ENCODE results near the gene TNFRSF25. TPM values are rescaled to one million over a fixed set of nuclear protein-coding genes. Genes with fewer than 3 reads are reported as not detected.

TNFRSF25 gene
- total RNA-seq, 1 experiment from 2014 or later = 27.6 TPM

GRCh38 chr1:6464514-6464836 is 1.5 kb downstream of the TNFRSF25 start:
- Mint-ChIP-seq H3K27ac (ENCODE audit: low read depth, unreplicated experiment) (peak overlapping the region; percentile 68), H3K4me3 (ENCODE audit: unreplicated experiment) (no peak overlapping the region), H3K9me3 (ENCODE audit: unreplicated experiment) (no peaks in the 10 kb centered on the region), H3K36me3 (ENCODE audit: insufficient read depth, unreplicated experiment) (peaks cover 45% of the 10 kb centered on the region), H3K4me1 (ENCODE audit: insufficient read depth, unreplicated experiment) (peaks cover 5% of the 10 kb centered on the region), H3K27me3 (ENCODE audit: insufficient read depth, unreplicated experiment) (no peaks in the 10 kb centered on the region)
- intact Hi-C loops (cut with micrococcal nuclease) = no loop called here
- TF ChIP-seq CTCF (IDR thresholded peaks at IDR 0.05; ENCODE audit: unreplicated experiment) = no peak
- DNase-seq (ENCODE audit: unreplicated experiment) = peak; percentile 41
- ChIA-PET POLR2A (interaction anchor here (0.7 to 1.0 kb wide), 2 partner anchors 26 to 60 kb away, joined by 4 read pairs; no protein-coding TSS in a partner anchor), CTCF (interaction anchor here (0.5 to 0.6 kb wide), 2 partner anchors 93 to 1178 kb away, joined by 3 read pairs; no protein-coding TSS in a partner anchor)
- BruUV-seq (replicated peaks) = no TSS peak

GRCh38 chr1:6463120-6463412 is 2.9 kb downstream of the TNFRSF25 start:
- Mint-ChIP-seq H3K27ac (ENCODE audit: low read depth, unreplicated experiment) (no peak overlapping the region), H3K9me3 (ENCODE audit: unreplicated experiment) (no peaks in the 10 kb centered on the region), H3K27me3 (ENCODE audit: insufficient read depth, unreplicated experiment) (no peaks in the 10 kb centered on the region), H3K4me3 (ENCODE audit: unreplicated experiment) (no peak overlapping the region), H3K36me3 (ENCODE audit: insufficient read depth, unreplicated experiment) (peaks cover 43% of the 10 kb centered on the region), H3K4me1 (ENCODE audit: insufficient read depth, unreplicated experiment) (peaks cover 5% of the 10 kb centered on the region)
- CTCF ChIA-PET = interaction anchor here (0.8 to 1.7 kb wide), 3 partner anchors 14 to 144 kb away, joined by 3 to 7 read pairs (median 4); no protein-coding TSS in a partner anchor
- intact Hi-C loops (cut with micrococcal nuclease) = no loop called here
- no peak for TF ChIP-seq CTCF (IDR thresholded peaks at IDR 0.05; ENCODE audit: unreplicated experiment)
- no TSS peak for BruUV-seq (replicated peaks)
- POLR2A ChIA-PET = no interaction called here
- DNase-seq (ENCODE audit: unreplicated experiment) = no peak

DNA sequence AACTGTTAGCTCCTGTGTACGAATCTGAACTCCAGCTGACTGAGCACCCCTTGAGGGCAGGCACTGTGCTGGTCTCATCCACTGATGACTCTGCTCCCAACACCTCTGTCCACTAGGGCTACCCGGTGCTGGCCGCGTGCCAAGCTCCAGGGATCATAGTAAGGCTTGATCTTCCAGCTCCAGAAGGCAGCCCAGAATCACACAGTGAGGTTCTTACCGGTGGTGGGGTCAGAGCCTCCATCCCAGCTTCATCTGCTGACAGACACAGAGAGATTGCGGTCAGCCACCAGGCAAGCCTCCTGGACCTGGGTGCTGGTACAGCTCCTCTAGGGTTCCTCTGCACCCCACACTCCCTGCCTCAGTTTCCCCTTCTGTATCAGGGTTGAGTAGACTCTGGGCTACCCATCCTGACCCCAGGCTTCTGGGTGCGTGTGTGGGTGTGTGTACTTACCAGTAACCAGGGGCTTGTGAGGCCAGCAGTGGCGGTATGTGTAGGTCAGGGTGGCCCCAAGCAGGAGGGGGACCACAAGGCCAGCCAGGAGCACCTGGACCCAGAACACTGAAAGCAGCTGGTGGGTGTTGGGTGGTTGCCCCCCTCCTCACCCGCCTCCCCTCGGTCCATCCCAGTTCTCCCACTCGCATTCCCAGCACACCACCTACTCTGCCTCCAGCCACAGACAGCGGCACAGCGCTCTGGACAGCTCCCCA is 3.4 kb downstream of the TNFRSF25 start:
- ChIA-PET CTCF (interaction anchor here (0.8 to 1.7 kb wide), 5 partner anchors 14 to 143 kb away, joined by 3 to 7 read pairs (median 4); no protein-coding TSS in a partner anchor), POLR2A (no interaction called here)
- no peak for DNase-seq (ENCODE audit: unreplicated experiment)
- H3K27ac Mint-ChIP-seq (ENCODE audit: low read depth, unreplicated experiment) = no peak overlapping the region
- no peaks in the 10 kb centered on the region for H3K9me3 Mint-ChIP-seq (ENCODE audit: unreplicated experiment)
- intact Hi-C loops (cut with micrococcal nuclease) = no loop called here
- no peaks in the 10 kb centered on the region for H3K27me3 Mint-ChIP-seq (ENCODE audit: insufficient read depth, unreplicated experiment)
- H3K36me3 Mint-ChIP-seq (ENCODE audit: insufficient read depth, unreplicated experiment) = peaks cover 40% of the 10 kb centered on the region
- H3K4me3 Mint-ChIP-seq (ENCODE audit: unreplicated experiment) = no peak overlapping the region
- no peak for TF ChIP-seq CTCF (IDR thresholded peaks at IDR 0.05; ENCODE audit: unreplicated experiment)
- no TSS peak for BruUV-seq (replicated peaks)
- H3K4me1 Mint-ChIP-seq (ENCODE audit: insufficient read depth, unreplicated experiment) = peaks cover 5% of the 10 kb centered on the region

GRCh38 chr1:6461538-6462411 is 4.2 kb downstream of the TNFRSF25 start:
- ChIA-PET CTCF (interaction anchor here (1.1 to 1.7 kb wide), 4 partner anchors 15 to 59 kb away, joined by 3 to 7 read pairs (median 4); no protein-coding TSS in a partner anchor), POLR2A (no interaction called here)
- DNase-seq (ENCODE audit: unreplicated experiment) = no peak
- intact Hi-C loops (cut with micrococcal nuclease) = no loop called here
- no peak overlapping the region for H3K4me3 Mint-ChIP-seq (ENCODE audit: unreplicated experiment)
- no peaks in the 10 kb centered on the region for H3K9me3 Mint-ChIP-seq (ENCODE audit: unreplicated experiment)
- peaks cover 36% of the 10 kb centered on the region for H3K36me3 Mint-ChIP-seq (ENCODE audit: insufficient read depth, unreplicated experiment)
- no peak overlapping the region for H3K27ac Mint-ChIP-seq (ENCODE audit: low read depth, unreplicated experiment)
- H3K4me1 Mint-ChIP-seq (ENCODE audit: insufficient read depth, unreplicated experiment) = peaks cover 5% of the 10 kb centered on the region
- no peak for TF ChIP-seq CTCF (IDR thresholded peaks at IDR 0.05; ENCODE audit: unreplicated experiment)
- no TSS peak for BruUV-seq (replicated peaks)
- H3K27me3 Mint-ChIP-seq (ENCODE audit: insufficient read depth, unreplicated experiment) = no peaks in the 10 kb centered on the region
